Parathyroid adenoma (tissue), 2 donors: ENCODE results near the gene SASH3.
A peak's percentile ranks its signal among the peaks of the same experiment; 100 is the strongest.

ENCODE experiments used
- H2AFZ ChIP-seq: fragments of 300-600 bp; sonication (generic); one replicate; pipeline ENCODE4 v1.7.0; 2017; ENCODE audit warnings: antibody characterized with exemption, mild to moderate bottlenecking
- H3K27ac ChIP-seq: fragments of 300-600 bp; sonication (generic); one replicate; pipeline ENCODE4 v1.7.0; 2017
- H3K27me3 ChIP-seq: fragments of 300-600 bp; sonication (generic); one replicate; pipeline ENCODE4 v1.7.0; 2017; ENCODE audit warnings: low read length; ENCODE audit not compliant: control insufficient read depth, insufficient read depth
- H3K36me3 ChIP-seq: fragments of 300-600 bp; sonication (generic); one replicate; pipeline ENCODE4 v1.7.0; 2017; ENCODE audit warnings: low read length; ENCODE audit not compliant: control insufficient read depth, insufficient read depth
- H3K4me1 ChIP-seq: fragments of 300-600 bp; sonication (generic); one replicate; pipeline ENCODE4 v1.7.0; 2017; ENCODE audit warnings: control low read depth
- H3K4me2 ChIP-seq: fragments of 300-600 bp; sonication (generic); one replicate; pipeline ENCODE4 v1.7.0; 2017; ENCODE audit warnings: low read length
- H3K4me3 ChIP-seq: fragments of 300-600 bp; sonication (generic); one replicate; pipeline ENCODE4 v1.7.0; 2017; ENCODE audit warnings: low read depth, low read length
- H3K79me2 ChIP-seq: fragments of 300-600 bp; sonication (generic); one replicate; pipeline ENCODE4 v1.7.0; 2017; ENCODE audit warnings: control low read depth
- H3K9ac ChIP-seq: fragments of 300-600 bp; sonication (generic); one replicate; pipeline ENCODE4 v1.7.0; 2017; ENCODE audit warnings: mild to moderate bottlenecking
- H3K9me3 ChIP-seq: fragments of 300-600 bp; sonication (generic); one replicate; pipeline ENCODE4 v1.7.0; 2017; ENCODE audit warnings: low read length; ENCODE audit not compliant: control insufficient read depth
- CTCF ChIP-seq: fragments of 300-600 bp; sonication (generic); IDR thresholded peaks from one replicate; pipeline ENCODE4 v1.7.0; 2017; ENCODE audit warnings: antibody characterized with exemption, mild to moderate bottlenecking
- donor health status: primary hyperparathyroidism.

The SASH3 gene

GRCh38 chrX:129759576-129760061 lies 20.1 kb upstream of the SASH3 start:
- no peak overlapping the region for H3K4me2 ChIP-seq
- TF ChIP-seq CTCF, result peak; percentile 22
- H3K27ac ChIP-seq, result peak overlapping the region; percentile 29
- no peaks in the 10 kb centered on the region for H3K27me3 ChIP-seq
- no peak overlapping the region for H3K4me3 ChIP-seq
- no peak overlapping the region for H3K9ac ChIP-seq
- peak overlapping the region; percentile 79 for H2AFZ ChIP-seq
- no peaks in the 10 kb centered on the region for H3K36me3 ChIP-seq
- H3K4me1 ChIP-seq, result peaks cover 4% of the 10 kb centered on the region
- no peaks in the 10 kb centered on the region for H3K79me2 ChIP-seq
- H3K9me3 ChIP-seq, result no peaks in the 10 kb centered on the region

- Histone ChIP-seq H3K79me2 (no peaks in the 10 kb centered on the region), H3K27me3 (no peaks in the 10 kb centered on the region), H3K4me1 (peaks cover 4% of the 10 kb centered on the region), H3K9ac (no peak overlapping the region), H3K36me3 (no peaks in the 10 kb centered on the region), H3K4me3 (no peak overlapping the region), H3K4me2 (no peak overlapping the region), H3K9me3 (no peaks in the 10 kb centered on the region), H3K27ac (peak overlapping the region; percentile 29), H2AFZ (peak overlapping the region; percentile 79)
- TF ChIP-seq CTCF, result no peak
Observed at GRCh38 chrX:129760155-129760554, 19.6 kb upstream of the SASH3 start.

GRCh38 chrX:129760981-129761380 lies 18.8 kb upstream of the SASH3 start:
- Histone ChIP-seq H3K4me1 (peaks cover 4% of the 10 kb centered on the region), H3K27me3 (no peaks in the 10 kb centered on the region), H3K27ac (no peak overlapping the region), H2AFZ (no peak overlapping the region), H3K9me3 (no peaks in the 10 kb centered on the region), H3K9ac (no peak overlapping the region), H3K79me2 (no peaks in the 10 kb centered on the region), H3K4me2 (no peak overlapping the region), H3K4me3 (no peak overlapping the region), H3K36me3 (no peaks in the 10 kb centered on the region)
- no peak for TF ChIP-seq CTCF

- TF ChIP-seq CTCF, result no peak
- Histone ChIP-seq H3K27ac (no peak overlapping the region), H3K4me2 (no peak overlapping the region)
Observed at GRCh38 chrX:129761596-129761995, 18.2 kb upstream of the SASH3 start.

GRCh38 chrX:129762448-129762847 lies 17.3 kb upstream of the SASH3 start:
- no peaks in the 10 kb centered on the region for H3K9me3 ChIP-seq
- H3K79me2 ChIP-seq, result no peaks in the 10 kb centered on the region
- no peaks in the 10 kb centered on the region for H3K36me3 ChIP-seq
- no peak overlapping the region for H2AFZ ChIP-seq
- no peak overlapping the region for H3K4me3 ChIP-seq
- no peaks in the 10 kb centered on the region for H3K27me3 ChIP-seq
- H3K27ac ChIP-seq, result no peak overlapping the region
- no peak overlapping the region for H3K9ac ChIP-seq
- H3K4me1 ChIP-seq, result peaks cover 4% of the 10 kb centered on the region
- H3K4me2 ChIP-seq, result no peak overlapping the region
- no peak for TF ChIP-seq CTCF

More at GRCh38 chrX:129761596-129761995, 18.2 kb upstream of the SASH3 start:
- Histone ChIP-seq H3K79me2 (no peaks in the 10 kb centered on the region), H3K4me1 (peaks cover 4% of the 10 kb centered on the region), H3K9me3 (no peaks in the 10 kb centered on the region), H3K36me3 (no peaks in the 10 kb centered on the region), H3K9ac (no peak overlapping the region), H2AFZ (no peak overlapping the region), H3K4me3 (no peak overlapping the region), H3K27me3 (no peaks in the 10 kb centered on the region)
